Upper lobe of left lung (tissue), 6 donors: ENCODE data around the gene FBN2. TPM values are rescaled to one million over a fixed set of nuclear protein-coding genes. Genes with fewer than 3 reads are reported as not detected.

Experiments
- ATAC-seq, 2 donors: fragments of 200-7000 bp; cut with Tn5 transposase; one replicate each; pipeline ENCODE4 v1.9.1; 2022; ENCODE audit warnings: mild to moderate bottlenecking in 2 of 2, moderate library complexity in 2 of 2; ENCODE audit not compliant: low FRiP score in 2 of 2
- DNase-seq, 2 donors: peaks; one replicate each; pipeline ENCODE4 v3.0.0-alpha.2; 2019 to 2020
- H3K27ac ChIP-seq, 4 donors: fragments of 200-600 bp; sonication (generic); one replicate each; pipeline ENCODE4 v1.5.1; 2016 to 2019
- H3K27me3 ChIP-seq, 4 donors: fragments of 200-600 bp; sonication (generic); one replicate each; pipeline ENCODE4 v1.5.1; 2017 to 2019
- H3K36me3 ChIP-seq, 4 donors: fragments of 200-600 bp; sonication (generic); one replicate each; pipeline ENCODE4 v1.5.1; 2016 to 2019
- H3K4me1 ChIP-seq, 4 donors: fragments of 200-600 bp; sonication (generic); one replicate each; pipeline ENCODE4 v1.5.1; 2018 to 2019
- H3K4me3 ChIP-seq, 4 donors: fragments of 200-600 bp; sonication (generic); one replicate each; pipeline ENCODE4 v1.5.1; 2017 to 2019; ENCODE audit warnings: mild to moderate bottlenecking in 2 of 4, moderate library complexity in 1 of 4
- H3K9me3 ChIP-seq, 4 donors: fragments of 200-600 bp; sonication (generic); one replicate each; pipeline ENCODE4 v1.5.1; 2018 to 2019
- EP300 ChIP-seq, 4 donors: sonication (generic); formaldehyde crosslinking; IDR thresholded peaks; one replicate each; pipeline ENCODE4 v1.5.1; 2017; ENCODE audit warnings: antibody characterized with exemption in 4 of 4, control low read depth in 2 of 4
- POLR2A ChIP-seq, 4 donors: fragments of 450-650 bp; IDR thresholded peaks; one replicate each; pipeline ENCODE4 v1.5.1; 2016 to 2017; ENCODE audit warnings: antibody characterized with exemption in 4 of 4, mild to moderate bottlenecking in 2 of 4
- POLR2AphosphoS5 ChIP-seq, 2 donors: sonication (generic); formaldehyde crosslinking; IDR thresholded peaks; one replicate each; pipeline ENCODE4 v1.5.1; 2017; ENCODE audit warnings: antibody characterized with exemption in 2 of 2
- WGBS, 2 donors: methylation state at CpG; one replicate each; pipeline ENCODE4 v1.1.5; 2017 to 2018; 5-methylcytosine and 5-hydroxymethylcytosine counted together
- total RNA-seq, 6 donors: library from RNA; depleted of rRNA in 4 of 6; stranded (reverse); fragments of >200 nt in 4 of 6; gene quantifications; one replicate each; pipeline versions ENCODE4 v1.1.0 to v1.2.1, GENCODE V29; 2016 to 2021
- TF ChIP-seq, protein P1 (sequence below), 6 experiments: fragments of 450-650 bp in 4 of 6; fragments of 200-600 bp in 2 of 6; sonication (generic) in 2 of 6; IDR thresholded peaks; one replicate each; pipeline ENCODE4 v1.5.1; 2016 to 2019; ENCODE audit warnings: antibody characterized with exemption in 6 of 6
- donor health status: DM: no; HTN: no; CAD: no; lungs with moderate emphysema.
- donor health status: DM: no; HTN: yes; CAD: no; lungs with severe emphysema.

The FBN2 gene
- total RNA-seq, 6 donors from 2014 or later, result under 0.01 to 1.7 (median 0.39) TPM

DNA sequence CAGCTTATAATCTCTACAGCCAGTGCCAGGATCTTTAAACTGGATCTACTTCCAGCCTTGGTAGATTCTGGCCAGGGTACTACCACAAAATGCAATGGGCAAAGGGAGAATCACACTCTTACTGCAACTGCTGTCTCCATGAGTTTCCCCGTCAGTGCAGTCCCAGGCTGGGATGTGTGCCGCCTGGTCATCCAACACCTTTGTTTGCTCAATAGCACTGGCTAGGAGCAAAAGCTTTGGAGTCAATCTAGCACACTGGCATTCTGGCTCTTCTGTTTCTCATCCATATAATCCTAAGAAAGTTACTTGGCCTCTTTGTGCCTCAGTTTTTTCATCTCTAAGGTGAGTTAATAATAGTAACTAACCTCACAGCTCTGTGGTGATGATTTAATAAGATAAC, 96.9 kb downstream of the FBN2 start:
- no peak for TF ChIP-seq POLR2AphosphoS5 (IDR thresholded peaks at IDR 0.05)
- no peak for TF ChIP-seq POLR2A (IDR thresholded peaks at IDR 0.05)
- TF ChIP-seq, protein P1, sequence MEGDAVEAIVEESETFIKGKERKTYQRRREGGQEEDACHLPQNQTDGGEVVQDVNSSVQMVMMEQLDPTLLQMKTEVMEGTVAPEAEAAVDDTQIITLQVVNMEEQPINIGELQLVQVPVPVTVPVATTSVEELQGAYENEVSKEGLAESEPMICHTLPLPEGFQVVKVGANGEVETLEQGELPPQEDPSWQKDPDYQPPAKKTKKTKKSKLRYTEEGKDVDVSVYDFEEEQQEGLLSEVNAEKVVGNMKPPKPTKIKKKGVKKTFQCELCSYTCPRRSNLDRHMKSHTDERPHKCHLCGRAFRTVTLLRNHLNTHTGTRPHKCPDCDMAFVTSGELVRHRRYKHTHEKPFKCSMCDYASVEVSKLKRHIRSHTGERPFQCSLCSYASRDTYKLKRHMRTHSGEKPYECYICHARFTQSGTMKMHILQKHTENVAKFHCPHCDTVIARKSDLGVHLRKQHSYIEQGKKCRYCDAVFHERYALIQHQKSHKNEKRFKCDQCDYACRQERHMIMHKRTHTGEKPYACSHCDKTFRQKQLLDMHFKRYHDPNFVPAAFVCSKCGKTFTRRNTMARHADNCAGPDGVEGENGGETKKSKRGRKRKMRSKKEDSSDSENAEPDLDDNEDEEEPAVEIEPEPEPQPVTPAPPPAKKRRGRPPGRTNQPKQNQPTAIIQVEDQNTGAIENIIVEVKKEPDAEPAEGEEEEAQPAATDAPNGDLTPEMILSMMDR (IDR thresholded peaks at IDR 0.05), result no peak
- no peak for TF ChIP-seq EP300 (IDR thresholded peaks at IDR 0.05)
- DNase-seq (no peak), ATAC-seq (no peak)
- 94 to 96% methylated on average over 2 of the region's 2 CpGs for WGBS, 2 donors
- H3K4me1 ChIP-seq, result no peaks in the 10 kb centered on the region
- H3K27ac ChIP-seq, result no peak overlapping the region
- H3K9me3 ChIP-seq, result no peaks in the 10 kb centered on the region
- no peaks in the 10 kb centered on the region for H3K36me3 ChIP-seq
- H3K4me3 ChIP-seq, result no peak overlapping the region
- H3K27me3 ChIP-seq, result no peaks in the 10 kb centered on the region

DNA sequence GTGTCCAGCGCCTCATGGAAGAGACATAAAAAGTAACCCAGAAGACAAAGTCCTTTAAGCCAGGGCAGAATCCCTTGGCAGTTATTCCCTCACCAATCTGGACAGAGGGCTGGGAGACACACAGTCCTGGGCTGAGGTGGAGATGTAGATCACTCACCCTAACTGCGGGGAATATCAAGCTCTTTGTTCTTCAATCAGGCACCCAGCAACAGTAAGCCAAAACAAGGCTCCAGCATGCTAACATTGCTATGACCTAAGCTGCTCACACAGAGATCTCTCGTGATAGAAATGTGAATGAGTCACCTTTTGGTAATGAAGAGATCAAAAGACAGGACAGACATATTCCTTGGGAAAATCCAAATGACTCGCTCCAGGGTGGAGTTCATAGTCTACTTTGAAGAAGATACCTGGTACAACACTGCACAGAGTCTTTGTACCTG, 101.3 kb downstream of the FBN2 start:
- TF ChIP-seq POLR2A (IDR thresholded peaks at IDR 0.05) (no peak), EP300 (IDR thresholded peaks at IDR 0.05) (no peak), POLR2AphosphoS5 (IDR thresholded peaks at IDR 0.05) (no peak)
- TF ChIP-seq, protein P1 (IDR thresholded peaks at IDR 0.05), result no peak
- H3K4me3 ChIP-seq, result no peak overlapping the region
- no peaks in the 10 kb centered on the region for H3K4me1 ChIP-seq
- H3K9me3 ChIP-seq, result no peaks in the 10 kb centered on the region
- DNase-seq (no peak), ATAC-seq (no peak)
- H3K36me3 ChIP-seq, result no peaks in the 10 kb centered on the region
- H3K27ac ChIP-seq, result no peak overlapping the region
- WGBS, 2 donors, result 91 to 96% methylated on average over 4 of the region's 4 CpGs
- H3K27me3 ChIP-seq, result no peaks in the 10 kb centered on the region

DNA sequence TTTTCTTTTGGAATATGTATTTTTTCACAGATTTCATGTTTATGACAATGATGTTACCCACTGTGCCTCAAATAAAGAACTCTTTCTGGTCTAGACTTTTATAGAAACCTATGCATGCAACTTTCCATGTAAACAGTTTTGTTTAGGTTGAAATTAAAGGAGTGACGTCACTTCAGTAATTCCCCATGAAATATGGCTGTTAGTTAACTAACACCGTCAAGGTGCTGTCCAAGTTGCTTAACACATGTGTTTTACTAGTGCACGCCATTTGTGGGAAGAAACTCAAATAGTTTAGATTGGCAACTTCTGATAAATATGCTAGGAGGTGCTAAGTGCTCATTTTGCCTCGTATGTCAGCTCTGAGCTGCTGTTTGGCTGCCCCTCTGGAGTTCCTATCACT, 102.2 kb downstream of the FBN2 start:
- ATAC-seq (no peak), DNase-seq (no peak)
- no peak overlapping the region for H3K27ac ChIP-seq
- H3K27me3 ChIP-seq, result no peaks in the 10 kb centered on the region
- H3K4me1 ChIP-seq, result no peaks in the 10 kb centered on the region
- WGBS, 2 donors, result 79 to 84% methylated on average over 4 of the region's 4 CpGs
- H3K9me3 ChIP-seq, result no peaks in the 10 kb centered on the region
- TF ChIP-seq EP300 (IDR thresholded peaks at IDR 0.05) (no peak), POLR2AphosphoS5 (IDR thresholded peaks at IDR 0.05) (no peak), POLR2A (IDR thresholded peaks at IDR 0.05) (no peak)
- TF ChIP-seq, protein P1 (IDR thresholded peaks at IDR 0.05), result no peak
- no peak overlapping the region for H3K4me3 ChIP-seq
- H3K36me3 ChIP-seq, result no peaks in the 10 kb centered on the region

DNA sequence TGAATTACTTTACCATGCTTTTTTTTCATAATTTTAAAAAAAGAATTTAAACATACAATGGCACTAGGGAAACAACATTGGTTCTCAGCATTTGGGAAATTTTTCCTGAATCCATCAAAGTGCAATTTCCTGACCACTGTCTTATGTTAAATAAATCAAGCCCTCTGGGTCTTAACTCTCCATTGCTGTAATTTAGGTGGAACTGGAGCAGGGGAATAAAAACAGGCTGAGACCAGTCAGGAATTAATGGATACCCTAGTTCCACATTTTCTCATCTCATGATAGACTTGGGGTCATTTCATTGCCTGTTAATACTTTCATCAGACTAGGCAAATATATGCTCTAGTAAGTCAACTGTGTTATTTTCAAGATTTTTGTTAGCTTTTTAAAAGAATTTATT, 103.1 kb downstream of the FBN2 start:
- ATAC-seq, result no peak
- no peak overlapping the region for H3K4me3 ChIP-seq

More for the DNA sequence above, 103.1 kb downstream of the FBN2 start:
- H3K4me1 ChIP-seq, result no peaks in the 10 kb centered on the region
- no peaks in the 10 kb centered on the region for H3K36me3 ChIP-seq
- TF ChIP-seq POLR2A (IDR thresholded peaks at IDR 0.05) (no peak), EP300 (IDR thresholded peaks at IDR 0.05) (no peak), POLR2AphosphoS5 (IDR thresholded peaks at IDR 0.05) (no peak)
- TF ChIP-seq, protein P1 (IDR thresholded peaks at IDR 0.05), result no peak
- no peak overlapping the region for H3K27ac ChIP-seq
- no peak for DNase-seq
- H3K9me3 ChIP-seq, result no peaks in the 10 kb centered on the region
- no peaks in the 10 kb centered on the region for H3K27me3 ChIP-seq
